ENCODE results near the gene TCEA2.

- TF ChIP-seq ETS1 (conservative IDR thresholded peaks at IDR 0.05; ENCODE audit: control insufficient read depth, low read depth, low read length) (no peak), ZFP91 (CRISPR knock-in tag; IDR thresholded peaks at IDR 0.05) (no peak), CTCF (IDR thresholded peaks at IDR 0.05 in 2 of 3, conservative IDR thresholded peaks at IDR 0.05 in 1 of 3; ENCODE audit: insufficient read depth in 2 of 3, low read depth in 1 of 3, low read length in 3 of 3) (no peak), POLR2AphosphoS5 (IDR thresholded peaks at IDR 0.05; ENCODE audit: control insufficient read depth, insufficient read depth, low read depth, low read length) (no peak), ZNF184 (CRISPR knock-in tag; IDR thresholded peaks at IDR 0.05) (no peak), MLLT1 (IDR thresholded peaks at IDR 0.05) (no peak), GTF2F1 (IDR thresholded peaks at IDR 0.05; ENCODE audit: low read depth, low read length) (no peak), MAZ (CRISPR knock-in tag; conservative IDR thresholded peaks at IDR 0.05 in 1 of 2, IDR thresholded peaks at IDR 0.05 in 1 of 2) (no peak), CBX3 (IDR thresholded peaks at IDR 0.05; ENCODE audit: borderline replicate concordance in 1 of 2, low read length in 2 of 2) (no peak), CC2D1A (IDR thresholded peaks at IDR 0.05) (no peak), ZNF655 (CRISPR knock-in tag; IDR thresholded peaks at IDR 0.05) (no peak), USF1 (CRISPR knock-in tag; IDR thresholded peaks at IDR 0.05) (no peak)
Observed at GRCh38 chr20:64100566-64100888, 37.5 kb downstream of the TCEA2 start.
